SK-N-SH (cell line): ENCODE measurements around the gene IGF1R. TPM values are rescaled to one million over a fixed set of nuclear protein-coding genes. Genes with fewer than 3 reads are reported as not detected.
"Not testable (repeated sequence)": the region's sequence is repeated elsewhere in the genome, so short reads cannot be mapped to it uniquely, and the experiment has no call there.

Experiments
- CTCF ChIA-PET: fragments of 300-600, 350-600 bp; formaldehyde crosslinking; extraction: SDS; loops from one replicate; lab custom pipeline; 2021; lab: Yijun Ruan, JAX
- POLR2A ChIA-PET: fragments of 350-600 bp; sonication (Branson Sonifier 250); formaldehyde crosslinking; extraction: SDS; loops from one replicate; lab custom pipeline; 2020; ENCODE audit warnings: antibody characterized with exemption, inconsistent platforms; lab: Yijun Ruan, JAX
- DNase-seq: peaks from one replicate; pipeline ENCODE4 v3.0.0; 2012
- H2AFZ ChIP-seq: fragments of 200-600 bp; sonication (generic); 2 replicates; pipeline ENCODE4 v1.8.1; 2016; ENCODE audit warnings: antibody characterized with exemption, mild to moderate bottlenecking, low read depth
- H3F3A ChIP-seq: fragments of 200-600 bp; sonication (generic); replicated peaks from 2 replicates; pipeline ENCODE3; 2016; ENCODE audit warnings: antibody characterized with exemption, mild to moderate bottlenecking; ENCODE audit not compliant: insufficient read depth
- H3K27ac ChIP-seq, 2 experiments: fragments of 200-500 bp in 1 of 2; fragments of 200-600 bp in 1 of 2; sonication (Bioruptor generic) in 1 of 2; sonication (generic), shearing (Covaris generic) in 1 of 2; 2 replicates each; pipeline versions ENCODE4 v1.5.1 to v1.6.1; 2014 to 2016; ENCODE audit warnings: low read depth in 2 of 2, inconsistent platforms in 1 of 2, low read length in 1 of 2, mild to moderate bottlenecking in 1 of 2, mixed read lengths in 1 of 2
- H3K27me3 ChIP-seq: fragments of 200-600 bp; sonication (generic), shearing (Covaris generic); 2 replicates; pipeline ENCODE4 v1.6.1; 2016; ENCODE audit warnings: mixed run types; ENCODE audit not compliant: insufficient read depth
- H3K36me3 ChIP-seq, 2 experiments: fragments of 200-500 bp in 1 of 2; fragments of 200-600 bp in 1 of 2; sonication (Bioruptor generic) in 1 of 2; sonication (generic) in 1 of 2; replicated peaks in 1 of 2; 2 replicates each; pipeline versions ENCODE3 to v1.5.1; 2014 to 2016; ENCODE audit warnings: low read length in 1 of 2, mild to moderate bottlenecking in 1 of 2; ENCODE audit not compliant: insufficient read depth in 2 of 2, control insufficient read depth in 1 of 2
- H3K4me1 ChIP-seq, 2 experiments: fragments of 200-500 bp in 1 of 2; fragments of 200-600 bp in 1 of 2; sonication (Bioruptor generic) in 1 of 2; sonication (generic), shearing (Covaris generic) in 1 of 2; 2 replicates each; pipeline versions ENCODE4 v1.5.1 to v1.6.1; 2014 to 2016; ENCODE audit warnings: low read depth in 1 of 2, low read length in 1 of 2, mixed run types in 1 of 2; ENCODE audit not compliant: insufficient read depth in 2 of 2, control insufficient read depth in 1 of 2
- H3K4me2 ChIP-seq: fragments of 200-600 bp; sonication (generic), shearing (Covaris generic); 2 replicates; pipeline ENCODE4 v1.6.1; 2017; ENCODE audit warnings: mixed run types
- H3K4me3 ChIP-seq, 2 experiments: fragments of 200-500 bp in 1 of 2; fragments of 200-600 bp in 1 of 2; sonication (Bioruptor generic) in 1 of 2; sonication (generic), shearing (Covaris generic) in 1 of 2; 2 replicates each; pipeline versions ENCODE4 v1.5.1 to v1.8.1; 2014 to 2016; ENCODE audit warnings: low read depth in 2 of 2, inconsistent platforms in 1 of 2, low read length in 1 of 2, mild to moderate bottlenecking in 1 of 2, mixed read lengths in 1 of 2, moderate library complexity in 1 of 2
- H3K79me2 ChIP-seq: fragments of 200-600 bp; sonication (generic); 2 replicates; pipeline ENCODE4 v1.8.1; 2017; ENCODE audit warnings: mild to moderate bottlenecking; ENCODE audit not compliant: insufficient read depth
- H3K9ac ChIP-seq: fragments of 200-600 bp; sonication (generic); 2 replicates; pipeline ENCODE4 v1.6.1; 2017; ENCODE audit warnings: mixed run types
- H3K9me2 ChIP-seq: fragments of 200-600 bp; sonication (generic); 2 replicates; pipeline ENCODE4 v1.6.1; 2017; ENCODE audit warnings: mixed run types
- H3K9me3 ChIP-seq: fragments of 200-600 bp; sonication (generic); 2 replicates; pipeline ENCODE4 v1.6.1; 2017; ENCODE audit warnings: mixed run types, mild to moderate bottlenecking, moderate library complexity
- H4K20me1 ChIP-seq: fragments of 200-600 bp; sonication (generic); 2 replicates; pipeline ENCODE4 v1.6.1; 2017; ENCODE audit warnings: mild to moderate bottlenecking, mixed run types; ENCODE audit not compliant: insufficient read depth
- ELF1 ChIP-seq: IDR thresholded peaks from 2 replicates; pipeline ENCODE4 v1.4.0; 2012
- EP300 ChIP-seq, 2 experiments: IDR thresholded peaks; 2 replicates each; pipeline versions ENCODE4 v1.4.0 to v1.6.1; 2012; ENCODE audit warnings: borderline replicate concordance in 1 of 2, low read depth in 1 of 2, low read length in 1 of 2
- GABPA ChIP-seq: IDR thresholded peaks from 2 replicates; pipeline ENCODE4 v1.4.0; 2012; ENCODE audit warnings: low read depth, mild to moderate bottlenecking
- JUND ChIP-seq: IDR thresholded peaks from 2 replicates; pipeline ENCODE4 v1.4.0; 2012
- NRF1 ChIP-seq: IDR thresholded peaks from 2 replicates; pipeline ENCODE4 v1.6.1; 2012; ENCODE audit warnings: low read depth, mild to moderate bottlenecking, low read length
- RFX5 ChIP-seq: IDR thresholded peaks from 2 replicates; pipeline ENCODE4 v1.6.1; 2012; ENCODE audit warnings: mild to moderate bottlenecking, improper control_type of control experiment, low read length
- RXRA ChIP-seq: IDR thresholded peaks from 2 replicates; pipeline ENCODE4 v1.4.0; 2012; ENCODE audit warnings: low read depth, mild to moderate bottlenecking, borderline replicate concordance
- SMC3 ChIP-seq: IDR thresholded peaks from 2 replicates; pipeline ENCODE4 v1.6.1; 2012; ENCODE audit warnings: low read depth, low read length, improper control_type of control experiment
- WGBS: methylation state at CpG from one replicate; pipeline ENCODE4 v1.1.6; 2017; ENCODE audit warnings: low lambda C conversion rate; 5-methylcytosine and 5-hydroxymethylcytosine counted together
- polyA plus RNA-seq, 3 experiments: library from polyadenylated mRNA; depleted of rRNA; stranded (reverse); fragments of >200 nt; gene quantifications; 2 replicates each; pipeline ENCODE4 v1.2.3, GENCODE V29; 2012

Gene IGF1R
- polyA plus RNA-seq, 1 of the 3 experiments (the other 2 are of a cell fraction), result 9.5 TPM

DNA sequence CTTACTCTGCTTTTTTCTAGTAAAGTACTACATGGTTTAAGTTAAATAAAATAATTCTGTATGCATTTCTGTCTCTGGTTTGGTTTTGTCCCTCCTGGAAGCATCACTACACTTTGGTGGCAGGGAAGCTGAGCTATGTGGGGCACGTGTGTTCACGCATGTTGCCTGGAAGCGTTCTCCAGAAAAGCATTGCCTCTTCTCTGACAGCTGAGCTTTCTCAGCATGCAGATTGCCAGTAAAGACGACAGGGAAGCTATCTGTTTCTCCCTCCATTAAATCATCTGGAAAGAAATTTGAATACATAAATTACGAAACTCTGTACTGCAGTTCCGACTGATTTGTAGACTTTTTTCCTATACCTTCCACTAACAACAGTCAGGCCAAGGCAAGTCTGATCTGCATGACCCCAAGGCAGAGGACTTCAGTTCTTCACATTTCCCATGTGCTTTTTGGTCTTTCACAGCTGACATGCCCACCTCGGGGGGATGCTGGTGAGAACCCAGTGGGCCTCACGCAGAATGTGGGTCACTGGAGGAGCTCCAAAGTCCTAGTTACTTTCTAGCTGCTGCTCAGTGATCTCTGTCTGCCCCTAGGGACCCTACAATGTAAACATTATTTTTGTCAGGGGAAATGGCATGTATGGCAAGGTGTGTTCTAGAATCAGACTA is 316.3 kb downstream of the IGF1R start:
- Histone ChIP-seq H3K9ac (no peak overlapping the region), H3K27ac (no peak overlapping the region), H3K4me1 (no peaks in the 10 kb centered on the region), H3K27me3 (no peaks in the 10 kb centered on the region), H3K9me3 (no peaks in the 10 kb centered on the region), H3K79me2 (no peaks in the 10 kb centered on the region), H3K36me3 (peaks cover 19 to 25% of the 10 kb centered on the region in 2 experiments), H3K4me3 (no peak overlapping the region), H3F3A (peaks cover 11% of the 10 kb centered on the region), H3K4me2 (no peak overlapping the region), H4K20me1 (no peaks in the 10 kb centered on the region), H2AFZ (no peak overlapping the region), H3K9me2 (no peaks in the 10 kb centered on the region)
- ChIA-PET POLR2A (no interaction called here), CTCF (no interaction called here)
- WGBS, result 91% methylated on average over 8 of the region's 8 CpGs
- DNase-seq, result no peak
- no peak for TF ChIP-seq RFX5
- no peak for TF ChIP-seq RXRA
- no peak for TF ChIP-seq NRF1
- TF ChIP-seq SMC3, result no peak
- TF ChIP-seq ELF1, result no peak

DNA sequence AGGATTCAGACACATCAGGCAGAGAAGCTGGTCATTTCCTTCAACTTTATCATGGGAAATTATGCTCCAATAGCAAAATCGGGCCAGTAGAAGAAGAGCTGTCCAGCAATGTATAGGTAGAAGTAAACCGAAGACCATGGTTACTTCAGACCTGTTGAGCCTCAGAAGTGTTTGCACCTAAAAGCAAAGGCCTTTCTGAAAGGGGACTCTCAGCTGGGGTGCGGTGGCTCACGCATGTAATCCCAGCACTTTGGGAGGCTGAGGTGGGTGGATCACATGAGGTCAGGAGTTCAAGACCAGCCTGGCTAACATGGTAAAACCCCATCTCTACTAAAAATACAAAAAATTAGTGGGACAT is 316.8 kb downstream of the IGF1R start:
- H3K27ac ChIP-seq, H4K20me1 ChIP-seq, H3K9me2 ChIP-seq, POLR2A ChIA-PET, H3K4me1 ChIP-seq, H3K4me3 ChIP-seq, H3K4me2 ChIP-seq, H3K9me3 ChIP-seq, H2AFZ ChIP-seq, H3K9ac ChIP-seq, H3K27me3 ChIP-seq, H3K79me2 ChIP-seq, DNase-seq: not testable (repeated sequence)
- H3F3A ChIP-seq, result peaks cover 11% of the 10 kb centered on the region
- H3K36me3 ChIP-seq, result peaks cover 17 to 22% of the 10 kb centered on the region in 2 experiments
- CTCF ChIA-PET, result interaction anchor here (1.0 to 1.2 kb wide), 2 partner anchors 10 to 12 kb away, joined by 3 read pairs; no protein-coding TSS in a partner anchor
- WGBS, result 91% methylated on average over 4 of the region's 4 CpGs

- TF ChIP-seq GABPA, result no peak
- TF ChIP-seq JUND, result no peak
- no peak for TF ChIP-seq EP300 (IDR thresholded peaks at IDR 0.05; ENCODE audit: borderline replicate concordance in 1 of 2, low read depth in 1 of 2, low read length in 1 of 2)
- 100% methylated on average over 1 of the region's 1 CpG for WGBS
- Histone ChIP-seq H3F3A (peaks cover 11% of the 10 kb centered on the region), H3K4me3 (no peak overlapping the region), H3K27me3 (no peaks in the 10 kb centered on the region), H3K36me3 (peaks cover 14 to 19% of the 10 kb centered on the region in 2 experiments), H4K20me1 (no peaks in the 10 kb centered on the region), H3K27ac (no peak overlapping the region), H3K9me2 (no peaks in the 10 kb centered on the region), H2AFZ (no peak overlapping the region), H3K9me3 (no peaks in the 10 kb centered on the region), H3K4me1 (no peaks in the 10 kb centered on the region), H3K4me2 (no peak overlapping the region), H3K79me2 (no peaks in the 10 kb centered on the region), H3K9ac (no peak overlapping the region)
- ChIA-PET CTCF (interaction anchor here (1.0 to 1.2 kb wide), 2 partner anchors 9 to 12 kb away, joined by 3 read pairs; no protein-coding TSS in a partner anchor), POLR2A (no interaction called here)
- no peak for DNase-seq
Measured at GRCh38 chr15:98965597-98965996, 317.3 kb downstream of the IGF1R start.
